ENCODE measurements around the gene TSGA10. TPM values are rescaled to one million over a fixed set of nuclear protein-coding genes. Genes with fewer than 3 reads are reported as not detected.

Gene TSGA10
- total and polyA plus RNA-seq, 2 donors from 2014 or later: 5.3 to 16.1 TPM

DNA sequence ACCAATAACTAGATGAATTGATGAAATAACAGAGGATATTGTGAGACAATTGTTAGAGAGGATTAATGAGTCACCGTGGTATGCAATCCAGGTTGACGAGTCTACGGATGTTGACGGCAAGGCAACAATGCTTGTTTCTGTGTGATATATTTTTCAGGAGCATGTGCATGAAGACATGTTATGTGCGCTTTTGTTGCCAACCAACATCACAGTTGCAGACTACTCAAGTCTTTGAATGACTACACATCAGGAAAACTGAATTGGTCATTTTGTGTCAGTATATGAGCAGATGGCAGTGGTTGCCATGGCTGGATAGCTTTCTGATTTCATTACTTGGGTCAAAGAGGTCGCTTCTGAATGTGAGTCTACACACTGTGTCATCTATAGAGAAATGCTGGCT is 122.0 kb downstream of the TSGA10 start:
- Histone ChIP-seq H3K27me3 (ENCODE audit: control insufficient read depth, insufficient read depth, low read length) (no peaks in the 10 kb centered on the region), H3K36me3 (ENCODE audit: control insufficient read depth in 2 of 3, insufficient read depth in 3 of 3, low read length in 3 of 3) (no peaks in the 10 kb centered on the region), H3K27ac (ENCODE audit: low read depth in 2 of 2, low read length in 2 of 2) (no peak overlapping the region), H3K9ac (ENCODE audit: low read length in 3 of 3) (no peak overlapping the region), H3K4me1 (ENCODE audit: control insufficient read depth in 2 of 3, insufficient read depth in 2 of 3, low read depth in 1 of 3, low read length in 3 of 3) (no peaks in the 10 kb centered on the region), H3K4me3 (ENCODE audit: low read length in 3 of 3) (no peak overlapping the region), H3K9me3 (ENCODE audit: control insufficient read depth in 2 of 3, insufficient read depth in 1 of 3, low read length in 3 of 3) (no peaks in the 10 kb centered on the region)
- intact Hi-C loops (cut with DNase I): no loop called here
- no peak for DNase-seq
- TF ChIP-seq, protein P1, sequence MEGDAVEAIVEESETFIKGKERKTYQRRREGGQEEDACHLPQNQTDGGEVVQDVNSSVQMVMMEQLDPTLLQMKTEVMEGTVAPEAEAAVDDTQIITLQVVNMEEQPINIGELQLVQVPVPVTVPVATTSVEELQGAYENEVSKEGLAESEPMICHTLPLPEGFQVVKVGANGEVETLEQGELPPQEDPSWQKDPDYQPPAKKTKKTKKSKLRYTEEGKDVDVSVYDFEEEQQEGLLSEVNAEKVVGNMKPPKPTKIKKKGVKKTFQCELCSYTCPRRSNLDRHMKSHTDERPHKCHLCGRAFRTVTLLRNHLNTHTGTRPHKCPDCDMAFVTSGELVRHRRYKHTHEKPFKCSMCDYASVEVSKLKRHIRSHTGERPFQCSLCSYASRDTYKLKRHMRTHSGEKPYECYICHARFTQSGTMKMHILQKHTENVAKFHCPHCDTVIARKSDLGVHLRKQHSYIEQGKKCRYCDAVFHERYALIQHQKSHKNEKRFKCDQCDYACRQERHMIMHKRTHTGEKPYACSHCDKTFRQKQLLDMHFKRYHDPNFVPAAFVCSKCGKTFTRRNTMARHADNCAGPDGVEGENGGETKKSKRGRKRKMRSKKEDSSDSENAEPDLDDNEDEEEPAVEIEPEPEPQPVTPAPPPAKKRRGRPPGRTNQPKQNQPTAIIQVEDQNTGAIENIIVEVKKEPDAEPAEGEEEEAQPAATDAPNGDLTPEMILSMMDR (IDR thresholded peaks at IDR 0.05; ENCODE audit: borderline replicate concordance, extremely low read depth, insufficient read depth): no peak
- no peak for FAIRE-seq

DNA sequence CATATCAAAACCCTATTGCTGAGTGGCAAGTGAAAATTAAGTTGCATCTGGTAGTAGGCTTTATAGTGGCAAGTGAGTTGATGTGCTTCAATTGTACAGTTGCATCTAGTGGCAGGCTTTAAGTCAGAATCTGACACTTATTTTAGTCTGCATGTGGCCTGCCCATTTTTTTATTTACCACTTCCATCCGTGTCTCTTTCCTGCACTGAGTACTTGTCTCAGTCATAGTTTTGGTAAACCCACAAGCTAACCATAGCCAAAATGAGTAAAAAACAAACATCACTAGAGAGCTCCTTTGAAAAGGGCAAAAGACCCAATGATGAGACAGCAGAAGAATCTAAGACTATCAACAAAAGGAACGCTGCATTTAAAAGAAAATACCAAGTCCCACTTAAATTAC is 122.7 kb downstream of the TSGA10 start:
- TF ChIP-seq, protein P1 (IDR thresholded peaks at IDR 0.05; ENCODE audit: borderline replicate concordance, extremely low read depth, insufficient read depth): no peak
- H3K27ac ChIP-seq (ENCODE audit: low read depth in 2 of 2, low read length in 2 of 2): no peak overlapping the region
- H3K27me3 ChIP-seq (ENCODE audit: control insufficient read depth, insufficient read depth, low read length): no peaks in the 10 kb centered on the region
- H3K4me1 ChIP-seq (ENCODE audit: control insufficient read depth in 2 of 3, insufficient read depth in 2 of 3, low read depth in 1 of 3, low read length in 3 of 3): no peaks in the 10 kb centered on the region
- no peak overlapping the region for H3K9ac ChIP-seq (ENCODE audit: low read length in 3 of 3)
- H3K36me3 ChIP-seq (ENCODE audit: control insufficient read depth in 2 of 3, insufficient read depth in 3 of 3, low read length in 3 of 3): no peaks in the 10 kb centered on the region
- no peak for DNase-seq
- FAIRE-seq: no peak
- intact Hi-C loops (cut with DNase I): no loop called here
- H3K9me3 ChIP-seq (ENCODE audit: control insufficient read depth in 2 of 3, insufficient read depth in 1 of 3, low read length in 3 of 3): no peaks in the 10 kb centered on the region
- no peak overlapping the region for H3K4me3 ChIP-seq (ENCODE audit: low read length in 3 of 3)

DNA sequence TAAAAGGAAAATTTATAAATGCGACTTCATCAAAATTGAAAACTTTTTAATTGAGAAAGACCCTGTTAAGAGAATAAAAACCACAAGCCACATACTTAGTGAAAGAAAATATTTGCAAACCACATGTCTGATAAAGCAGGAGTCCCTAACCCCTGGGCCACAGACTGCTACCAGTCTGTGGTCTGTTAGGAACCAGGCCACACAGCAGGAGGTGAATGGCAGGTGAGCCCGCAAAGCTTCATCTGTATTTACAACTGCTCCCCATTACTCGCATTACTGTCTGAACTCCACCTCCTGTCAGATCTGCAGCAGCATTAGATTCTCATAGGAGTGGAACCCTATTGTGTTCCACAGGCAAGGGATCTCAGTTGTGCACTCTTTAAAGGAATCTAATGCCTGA is 123.3 kb downstream of the TSGA10 start:
- FAIRE-seq: no peak

More for the DNA sequence above, 123.3 kb downstream of the TSGA10 start:
- Histone ChIP-seq H3K27me3 (ENCODE audit: control insufficient read depth, insufficient read depth, low read length) (no peaks in the 10 kb centered on the region), H3K4me1 (ENCODE audit: control insufficient read depth in 2 of 3, insufficient read depth in 2 of 3, low read depth in 1 of 3, low read length in 3 of 3) (no peaks in the 10 kb centered on the region), H3K9me3 (ENCODE audit: control insufficient read depth in 2 of 3, insufficient read depth in 1 of 3, low read length in 3 of 3) (no peaks in the 10 kb centered on the region), H3K36me3 (ENCODE audit: control insufficient read depth in 2 of 3, insufficient read depth in 3 of 3, low read length in 3 of 3) (no peaks in the 10 kb centered on the region), H3K4me3 (ENCODE audit: low read length in 3 of 3) (no peak overlapping the region), H3K27ac (ENCODE audit: low read depth in 2 of 2, low read length in 2 of 2) (no peak overlapping the region), H3K9ac (ENCODE audit: low read length in 3 of 3) (no peak overlapping the region)
- TF ChIP-seq, protein P1 (IDR thresholded peaks at IDR 0.05; ENCODE audit: borderline replicate concordance, extremely low read depth, insufficient read depth): no peak
- DNase-seq: no peak
- intact Hi-C loops (cut with DNase I): no loop called here

Measured in kidney (tissue), 14 donors.